ENCODE data around the gene HOXA13.
A peak's percentile ranks its signal among the peaks of the same experiment; 100 is the strongest.

Gene HOXA13

GRCh38 chr7:27157702-27158431 lies 42.0 kb downstream of the HOXA13 start:
- no peak for DNase-seq

- no peak for DNase-seq
Measured at GRCh38 chr7:27156916-27157701, 42.8 kb downstream of the HOXA13 start.

- no peak for DNase-seq
Measured at GRCh38 chr7:27156508-27156898, 43.4 kb downstream of the HOXA13 start, which contains the start of gene HOXA7. HOXA7 (minus strand) TSS chr7:27156675; CDS start chr7:27156545, 130 bp downstream.

- DNase-seq: no peak
Measured at GRCh38 chr7:27155816-27156507, 43.9 kb downstream of the HOXA13 start.

GRCh38 chr7:27154901-27155815 lies 44.7 kb downstream of the HOXA13 start:
- DNase-seq: no peak

- no peak for DNase-seq
Measured at GRCh38 chr7:27154369-27154768, 45.5 kb downstream of the HOXA13 start.

- no peak for DNase-seq
Measured at GRCh38 chr7:27153526-27153925, 46.4 kb downstream of the HOXA13 start.

GRCh38 chr7:27152816-27153442 lies 47.0 kb downstream of the HOXA13 start:
- DNase-seq: no peak

GRCh38 chr7:27151931-27152815 lies 47.7 kb downstream of the HOXA13 start, which contains the start of gene HOXA3:
HOXA3 (minus strand) TSS chr7:27152583; CDS start chr7:27110640, 41,943 bp downstream.
- DNase-seq: no peak

- no peak for DNase-seq
Measured at GRCh38 chr7:27151341-27151930, 48.5 kb downstream of the HOXA13 start.

GRCh38 chr7:27150568-27151340 lies 49.1 kb downstream of the HOXA13 start:
- DNase-seq: peak; percentile 90

- no peak for DNase-seq
Measured at GRCh38 chr7:27149842-27150567, 49.9 kb downstream of the HOXA13 start.

GRCh38 chr7:27148756-27149641 lies 50.9 kb downstream of the HOXA13 start:
- no peak for DNase-seq

- no peak for DNase-seq
Measured at GRCh38 chr7:27148031-27148755, 51.7 kb downstream of the HOXA13 start.

- no peak for DNase-seq
Measured at GRCh38 chr7:27147199-27148030, 52.5 kb downstream of the HOXA13 start, which contains the start of gene HOXA6. HOXA6 (minus strand) TSS chr7:27147774; CDS start chr7:27147749, 25 bp downstream.
